ENCODE data around the gene ADGRL2.

DNA sequence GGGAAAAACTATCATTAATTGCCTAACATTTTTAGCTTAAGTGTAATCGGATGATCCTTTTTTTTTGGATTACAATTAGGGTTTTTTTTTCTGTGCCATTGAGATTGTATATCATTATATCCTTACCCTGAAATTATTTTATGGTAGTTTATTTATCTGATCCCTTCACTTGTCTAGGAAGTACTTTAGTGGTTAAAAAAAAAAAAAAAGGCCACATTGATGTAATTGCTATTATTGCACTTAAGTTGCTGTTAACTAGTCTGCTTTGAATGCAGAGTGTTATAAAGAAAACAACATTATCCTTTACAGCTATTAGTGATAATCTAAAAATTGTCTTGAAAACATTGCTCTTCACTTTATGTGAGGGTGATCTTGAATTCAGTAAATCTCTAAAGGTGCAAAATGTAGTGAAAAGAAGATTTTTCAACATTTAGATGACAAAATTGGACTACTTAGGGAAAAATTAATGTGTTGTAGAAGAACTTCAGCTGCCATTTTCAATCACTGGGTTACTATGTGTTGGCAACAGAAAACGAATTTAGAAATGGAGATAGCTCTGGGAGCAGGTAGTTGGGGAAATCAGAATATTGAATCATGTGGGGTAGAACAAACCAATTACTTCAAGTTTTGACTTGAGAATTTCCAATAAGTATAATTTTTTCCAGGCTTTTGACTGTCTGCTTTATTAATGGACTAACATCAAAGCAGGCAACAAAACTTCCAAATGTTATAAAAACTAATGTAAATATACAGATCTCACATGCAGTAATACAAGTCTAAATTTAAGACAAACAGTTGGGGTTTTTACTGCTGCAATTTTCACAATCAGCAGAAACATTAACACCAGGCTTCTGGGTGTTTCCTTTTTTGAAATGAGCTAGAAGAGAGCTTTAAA, 5.0 kb downstream of the ADGRL2 start:
- TF ChIP-seq, protein P1, sequence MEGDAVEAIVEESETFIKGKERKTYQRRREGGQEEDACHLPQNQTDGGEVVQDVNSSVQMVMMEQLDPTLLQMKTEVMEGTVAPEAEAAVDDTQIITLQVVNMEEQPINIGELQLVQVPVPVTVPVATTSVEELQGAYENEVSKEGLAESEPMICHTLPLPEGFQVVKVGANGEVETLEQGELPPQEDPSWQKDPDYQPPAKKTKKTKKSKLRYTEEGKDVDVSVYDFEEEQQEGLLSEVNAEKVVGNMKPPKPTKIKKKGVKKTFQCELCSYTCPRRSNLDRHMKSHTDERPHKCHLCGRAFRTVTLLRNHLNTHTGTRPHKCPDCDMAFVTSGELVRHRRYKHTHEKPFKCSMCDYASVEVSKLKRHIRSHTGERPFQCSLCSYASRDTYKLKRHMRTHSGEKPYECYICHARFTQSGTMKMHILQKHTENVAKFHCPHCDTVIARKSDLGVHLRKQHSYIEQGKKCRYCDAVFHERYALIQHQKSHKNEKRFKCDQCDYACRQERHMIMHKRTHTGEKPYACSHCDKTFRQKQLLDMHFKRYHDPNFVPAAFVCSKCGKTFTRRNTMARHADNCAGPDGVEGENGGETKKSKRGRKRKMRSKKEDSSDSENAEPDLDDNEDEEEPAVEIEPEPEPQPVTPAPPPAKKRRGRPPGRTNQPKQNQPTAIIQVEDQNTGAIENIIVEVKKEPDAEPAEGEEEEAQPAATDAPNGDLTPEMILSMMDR (conservative IDR thresholded peaks at IDR 0.05; ENCODE audit: low read depth, low read length): no peak
- no peak for TF ChIP-seq EZH2 (IDR thresholded peaks at IDR 0.05; ENCODE audit: low read length, unreplicated experiment)

Data from PC-3 (cell line).